HEK293 (cell line): ENCODE measurements around the gene TDRD10.

Source experiments
- CTCF ChIA-PET: fragments of 350-600 bp; formaldehyde crosslinking; extraction: SDS; loops from one replicate; lab custom pipeline; 2021; ENCODE audit warnings: antibody characterized with exemption; lab: Yijun Ruan, JAX
- POLR2A ChIA-PET: fragments of 300-600 bp; formaldehyde crosslinking; extraction: SDS; loops from one replicate; lab custom pipeline; 2020; ENCODE audit warnings: antibody characterized with exemption, inconsistent platforms; lab: Yijun Ruan, JAX
- H3K27ac ChIP-seq: fragments of 200-500 bp; sonication (Bioruptor generic); 2 replicates; pipeline ENCODE4 v1.5.1; 2014; ENCODE audit warnings: low read depth, low read length, control low read depth, inconsistent platforms; ENCODE audit errors: extremely low read depth
- H3K36me3 ChIP-seq, 2 experiments: fragments of 200-500 bp in 1 of 2; sonication (Bioruptor generic) in 1 of 2; 1 replicate in 1 of 2; 2 replicates in 1 of 2; pipeline ENCODE4 v1.5.1; 2014 to 2017; ENCODE audit warnings: inconsistent platforms in 2 of 2, low read length in 2 of 2; ENCODE audit not compliant: control insufficient read depth in 2 of 2, insufficient read depth in 1 of 2
- H3K4me1 ChIP-seq: fragments of 200-500 bp; sonication (Bioruptor generic); 2 replicates; pipeline ENCODE4 v1.5.1; 2014; ENCODE audit warnings: mild to moderate bottlenecking, low read length, inconsistent platforms; ENCODE audit not compliant: control insufficient read depth, insufficient read depth
- H3K4me3 ChIP-seq: 2 replicates; pipeline ENCODE4 v1.5.1; 2011; ENCODE audit warnings: low read depth, mild to moderate bottlenecking, control low read depth, low read length, moderate library complexity
- H3K9me3 ChIP-seq: fragments of 200-500 bp; sonication (Bioruptor generic); 2 replicates; pipeline ENCODE4 v1.5.1; 2014; ENCODE audit warnings: low read depth, low read length, inconsistent platforms; ENCODE audit not compliant: control insufficient read depth, insufficient read depth
- BCL11A ChIP-seq: fragments of 450-650 bp; formaldehyde crosslinking; IDR thresholded peaks from 2 replicates; pipeline ENCODE4 v1.5.1; 2016; ENCODE audit warnings: low read depth, missing biosample characterization, missing genetic modification characterization
- GLIS2 ChIP-seq: fragments of 450-650 bp; formaldehyde crosslinking; IDR thresholded peaks from 2 replicates; pipeline ENCODE4 v1.5.1; 2016; ENCODE audit warnings: missing biosample characterization, missing genetic modification characterization
- HIC1 ChIP-seq: fragments of 450-650 bp; formaldehyde crosslinking; IDR thresholded peaks from 2 replicates; pipeline ENCODE4 v1.5.1; 2016; ENCODE audit warnings: missing biosample characterization, missing genetic modification characterization
- HOXC10 ChIP-seq: sonication (generic); formaldehyde crosslinking; IDR thresholded peaks from 2 replicates; pipeline ENCODE4 v1.8.1; 2023; ENCODE audit warnings: mild to moderate bottlenecking, missing genetic modification reagents
- PRDM1 ChIP-seq: fragments of 450-650 bp; formaldehyde crosslinking; IDR thresholded peaks from 2 replicates; pipeline ENCODE4; 2016; ENCODE audit warnings: missing biosample characterization, missing genetic modification characterization
- PRDM2 ChIP-seq: fragments of 450-650 bp; formaldehyde crosslinking; IDR thresholded peaks from 2 replicates; pipeline ENCODE4 v1.5.1; 2016; ENCODE audit warnings: missing biosample characterization, missing genetic modification characterization, borderline replicate concordance
- SCRT2 ChIP-seq: fragments of 450-650 bp; formaldehyde crosslinking; IDR thresholded peaks from 2 replicates; pipeline ENCODE4 v1.5.1; 2016; ENCODE audit warnings: missing biosample characterization, missing genetic modification characterization
- TCF7L2 ChIP-seq: IDR thresholded peaks from 2 replicates; pipeline ENCODE4 v1.6.1; 2011; ENCODE audit warnings: low read depth, mild to moderate bottlenecking, inconsistent platforms, low read length, moderate library complexity, borderline replicate concordance
- TRIM28 ChIP-seq: IDR thresholded peaks from 2 replicates; pipeline ENCODE4 v1.6.1; 2011; ENCODE audit warnings: low read length, control low read depth, borderline replicate concordance
- ZNF184 ChIP-seq: fragments of 450-650 bp; IDR thresholded peaks from 2 replicates; pipeline ENCODE4 v1.5.1; 2018; ENCODE audit warnings: missing biosample characterization, mild to moderate bottlenecking, missing genetic modification characterization
- ZNF223 ChIP-seq: fragments of 450-650 bp; formaldehyde crosslinking; IDR thresholded peaks from 2 replicates; pipeline ENCODE4 v1.5.1; 2016; ENCODE audit warnings: missing biosample characterization, missing genetic modification characterization
- ZNF248 ChIP-seq: fragments of 450-650 bp; formaldehyde crosslinking; IDR thresholded peaks from 2 replicates; pipeline ENCODE4 v1.5.1; 2017; ENCODE audit warnings: missing biosample characterization, missing genetic modification characterization
- ZNF274 ChIP-seq, 2 experiments: fragments of 200-500 bp in 1 of 2; fragments of 450-650 bp in 1 of 2; sonication (Bioruptor generic) in 1 of 2; formaldehyde crosslinking in 1 of 2; IDR thresholded peaks; 2 replicates each; pipeline versions ENCODE4 v1.5.1 to v1.6.1; 2014 to 2016; ENCODE audit warnings: borderline replicate concordance in 1 of 2, inconsistent platforms in 1 of 2, low read length in 1 of 2, missing biosample characterization in 1 of 2, missing genetic modification characterization in 1 of 2
- ZNF394 ChIP-seq: fragments of 450-650 bp; formaldehyde crosslinking; IDR thresholded peaks from 2 replicates; pipeline ENCODE4 v1.5.1; 2016; ENCODE audit warnings: missing biosample characterization, missing genetic modification characterization, mild to moderate bottlenecking, moderate library complexity, borderline replicate concordance
- ZNF423 ChIP-seq: fragments of 450-650 bp; formaldehyde crosslinking; IDR thresholded peaks from 2 replicates; pipeline ENCODE4 v1.5.1; 2016; ENCODE audit warnings: missing biosample characterization, missing genetic modification characterization
- ZNF530 ChIP-seq: fragments of 450-650 bp; formaldehyde crosslinking; IDR thresholded peaks from 2 replicates; pipeline ENCODE4 v1.5.1; 2016; ENCODE audit warnings: low read depth, missing biosample characterization, missing genetic modification characterization
- ZNF600 ChIP-seq: fragments of 450-650 bp; formaldehyde crosslinking; IDR thresholded peaks from 2 replicates; pipeline ENCODE4 v1.5.1; 2016; ENCODE audit warnings: missing biosample characterization, missing genetic modification characterization
- ZNF623 ChIP-seq: fragments of 450-650 bp; formaldehyde crosslinking; IDR thresholded peaks from 2 replicates; pipeline ENCODE4 v1.5.1; 2016; ENCODE audit warnings: missing biosample characterization, missing genetic modification characterization
- ZNF624 ChIP-seq: fragments of 450-650 bp; formaldehyde crosslinking; IDR thresholded peaks from 2 replicates; pipeline ENCODE4 v1.5.1; 2017; ENCODE audit warnings: missing biosample characterization, missing genetic modification characterization
- ZNF639 ChIP-seq: fragments of 450-650 bp; formaldehyde crosslinking; IDR thresholded peaks from 2 replicates; pipeline ENCODE4 v1.5.1; 2016; ENCODE audit warnings: missing biosample characterization, missing genetic modification characterization
- ZNF791 ChIP-seq: fragments of 450-650 bp; formaldehyde crosslinking; IDR thresholded peaks from 2 replicates; pipeline ENCODE4 v1.5.1; 2016; ENCODE audit warnings: missing biosample characterization, missing genetic modification characterization

The TDRD10 gene

GRCh38 chr1:154582885-154583284 lies 80.9 kb downstream of the TDRD10 start:
- ChIA-PET CTCF (no interaction called here), POLR2A (no interaction called here)
- peaks cover 45 to 100% of the 10 kb centered on the region in 2 experiments for H3K36me3 ChIP-seq
- no peaks in the 10 kb centered on the region for H3K4me1 ChIP-seq
- H3K27ac ChIP-seq: no peak overlapping the region
- TF ChIP-seq BCL11A (no peak), ZNF530 (tag by site-specific recombination) (no peak), ZNF274 (IDR thresholded peaks at IDR 0.05; ENCODE audit: low read length) (no peak), ZNF274 (tag by site-specific recombination; IDR thresholded peaks at IDR 0.05; ENCODE audit: borderline replicate concordance) (no peak), TCF7L2 (no peak), ZNF423 (tag by site-specific recombination) (no peak), ZNF639 (tag by site-specific recombination) (no peak), ZNF623 (tag by site-specific recombination) (no peak), ZNF248 (no peak), PRDM1 (tag by site-specific recombination) (no peak), ZNF600 (tag by site-specific recombination) (no peak), ZNF624 (no peak), TRIM28 (no peak)
- H3K9me3 ChIP-seq: no peaks in the 10 kb centered on the region
- H3K4me3 ChIP-seq: no peak overlapping the region

GRCh38 chr1:154583773-154584172 lies 81.8 kb downstream of the TDRD10 start:
- peaks cover 45 to 100% of the 10 kb centered on the region in 2 experiments for H3K36me3 ChIP-seq
- H3K27ac ChIP-seq: no peak overlapping the region
- no peak for TF ChIP-seq HOXC10 (CRISPR knock-in tag)
- no peak for TF ChIP-seq HIC1 (tag by site-specific recombination)
- no peak for TF ChIP-seq ZNF184 (tag by site-specific recombination)
- no peak for TF ChIP-seq ZNF624
- no peak for TF ChIP-seq SCRT2 (tag by site-specific recombination)
- TF ChIP-seq ZNF394 (tag by site-specific recombination): no peak
- no peak for TF ChIP-seq ZNF791
- no peak for TF ChIP-seq PRDM2
- TF ChIP-seq GLIS2 (tag by site-specific recombination): no peak
- no peak for TF ChIP-seq ZNF223 (tag by site-specific recombination)
- ChIA-PET POLR2A (no interaction called here), CTCF (no interaction called here)
- H3K9me3 ChIP-seq: no peaks in the 10 kb centered on the region
- no peak overlapping the region for H3K4me3 ChIP-seq
- H3K4me1 ChIP-seq: no peaks in the 10 kb centered on the region
